A549 (cell line): ENCODE data around the gene RAB11FIP5. TPM values are rescaled to one million over a fixed set of nuclear protein-coding genes. Genes with fewer than 3 reads are reported as not detected.
"Not testable (repeated sequence)": the region's sequence is repeated elsewhere in the genome, so short reads cannot be mapped to it uniquely, and the experiment has no call there.

Experiments
- ATAC-seq, 2 experiments: fragments of 200-7000 bp in 1 of 2; fragments of >200 bp in 1 of 2; cut with Nextera tagmentation in 1 of 2; cut with Tn5 transposase in 1 of 2; 3 replicates each; pipeline versions ENCODE4 v1.8.0 to v1.9.1; 2018 to 2020; ENCODE audit warnings: mild to moderate bottlenecking in 1 of 2, moderate library complexity in 1 of 2
- CTCF ChIA-PET: fragments of 300-600 bp; sonication (Branson Sonifier 250); formaldehyde crosslinking; extraction: SDS; loops from one replicate; lab custom pipeline; 2021; ENCODE audit warnings: antibody characterized with exemption, inconsistent platforms; lab: Yijun Ruan, JAX
- POLR2A ChIA-PET: fragments of 350-600 bp; formaldehyde crosslinking; extraction: SDS; loops from one replicate; lab custom pipeline; 2021; ENCODE audit warnings: antibody characterized with exemption, inconsistent platforms; lab: Yijun Ruan, JAX
- DNase-seq, 2 experiments: peaks; one replicate each; pipeline versions ENCODE4 v3.0.0 to v3.0.0-alpha.2; 2011 to 2016; ENCODE audit warnings: low read depth in 1 of 2, low spot score in 1 of 2
- FAIRE-seq: peaks from 2 replicates; lab custom pipeline; 2011; peaks lifted over from hg19 to GRCh38; lab: Jason Lieb, UNC
- H3K27ac ChIP-seq, 2 experiments: fragments of >200 bp; sonication (Bioruptor Twin); formaldehyde crosslinking; 3 replicates each; pipeline ENCODE4 v1.5.1; 2016 to 2017
- H3K4me1 ChIP-seq: fragments of >200 bp; sonication (Bioruptor Twin); formaldehyde crosslinking; 3 replicates; pipeline ENCODE4 v1.6.1; 2016
- H3K4me2 ChIP-seq: fragments of >200 bp; sonication (Bioruptor Twin); formaldehyde crosslinking; 3 replicates; pipeline ENCODE4 v1.6.1; 2016
- H3K4me3 ChIP-seq: fragments of >200 bp; sonication (Bioruptor Twin); formaldehyde crosslinking; 3 replicates; pipeline ENCODE4 v1.5.1; 2016
- H3K9me3 ChIP-seq: fragments of >200 bp; sonication (Bioruptor Twin); formaldehyde crosslinking; 3 replicates; pipeline ENCODE4 v1.6.1; 2016
- CBX2 ChIP-seq: fragments of 200-600 bp; sonication (generic); IDR thresholded peaks from 2 replicates; pipeline ENCODE4 v1.6.1; 2016; ENCODE audit warnings: low read depth, mild to moderate bottlenecking, borderline replicate concordance
- EHF ChIP-seq: fragments of 250-450 bp; sonication (Bioruptor Pico); IDR thresholded peaks from 2 replicates; pipeline ENCODE4 v1.5.0; 2020; ENCODE audit warnings: mild to moderate bottlenecking
- EP300 ChIP-seq, 2 experiments: fragments of >200 bp; sonication (Bioruptor Twin); formaldehyde crosslinking; IDR thresholded peaks; 2 replicates in 1 of 2; 3 replicates in 1 of 2; pipeline ENCODE4 v1.6.1; 2016 to 2017
- ESRRA ChIP-seq: fragments of 150-350 bp; IDR thresholded peaks from 2 replicates; pipeline ENCODE4 v1.6.1; 2014; ENCODE audit warnings: mild to moderate bottlenecking, low read length, borderline replicate concordance
- FOXS1 ChIP-seq: fragments of 250-450 bp; sonication (Bioruptor Pico); IDR thresholded peaks from 2 replicates; pipeline ENCODE4 v1.5.0; 2020; ENCODE audit warnings: mild to moderate bottlenecking, moderate library complexity
- HOXA7 ChIP-seq: fragments of 250-450 bp; sonication (Bioruptor Pico); IDR thresholded peaks from 2 replicates; pipeline ENCODE4 v1.5.0; 2020; ENCODE audit warnings: mild to moderate bottlenecking, moderate library complexity
- HOXB13 ChIP-seq: fragments of 250-450 bp; sonication (Bioruptor Pico); IDR thresholded peaks from 2 replicates; pipeline ENCODE4 v1.5.0; 2020; ENCODE audit warnings: low read depth, mild to moderate bottlenecking, moderate library complexity
- HOXB5 ChIP-seq: fragments of 250-450 bp; sonication (Bioruptor Pico); IDR thresholded peaks from 2 replicates; pipeline ENCODE4 v1.5.0; 2020; ENCODE audit warnings: mild to moderate bottlenecking, moderate library complexity
- JUN ChIP-seq, 2 experiments: fragments of >200 bp; sonication (Bioruptor Twin); formaldehyde crosslinking; IDR thresholded peaks; 2 replicates in 1 of 2; 3 replicates in 1 of 2; pipeline ENCODE4 v1.6.1; 2016 to 2017
- MAFK ChIP-seq: fragments of 450-650 bp; IDR thresholded peaks from 2 replicates; pipeline ENCODE4 v1.6.1; 2014; ENCODE audit not compliant: partially characterized antibody
- MAZ ChIP-seq: fragments of 150-350 bp; IDR thresholded peaks from 2 replicates; pipeline ENCODE4 v1.6.1; 2014; ENCODE audit warnings: antibody characterized with exemption, low read depth, low read length, borderline replicate concordance
- POLR2AphosphoS2 ChIP-seq: conservative IDR thresholded peaks from 2 replicates; pipeline ENCODE4 v1.6.1; 2012; ENCODE audit warnings: low read length, improper control_type of control experiment, inconsistent platforms
- RAD21 ChIP-seq, 2 experiments: fragments of >200 bp in 1 of 2; sonication (Bioruptor Twin) in 1 of 2; formaldehyde crosslinking in 1 of 2; IDR thresholded peaks in 1 of 2; conservative IDR thresholded peaks in 1 of 2; 2 replicates in 1 of 2; 3 replicates in 1 of 2; pipeline ENCODE4 v1.6.1; 2012 to 2018; ENCODE audit warnings: inconsistent platforms in 1 of 2
- RFX5 ChIP-seq: fragments of 450-650 bp; IDR thresholded peaks from 2 replicates; pipeline ENCODE4 v1.7.1; 2014; ENCODE audit warnings: antibody characterized with exemption, mild to moderate bottlenecking, moderate library complexity
- SMC3 ChIP-seq: fragments of >200 bp; sonication (Bioruptor Twin); formaldehyde crosslinking; IDR thresholded peaks from 3 replicates; pipeline ENCODE4 v1.6.1; 2018; ENCODE audit warnings: inconsistent platforms
- SREBF2 ChIP-seq: fragments of 450-650 bp; IDR thresholded peaks from 2 replicates; pipeline ENCODE4 v1.6.1; 2014; ENCODE audit warnings: mild to moderate bottlenecking, moderate library complexity
- ZC3H11A ChIP-seq: fragments of 450-650 bp; IDR thresholded peaks from 2 replicates; pipeline ENCODE4 v1.6.1; 2014; ENCODE audit warnings: antibody characterized with exemption, mild to moderate bottlenecking
- ZFP36 ChIP-seq: fragments of 450-650 bp; IDR thresholded peaks from 2 replicates; pipeline ENCODE4 v1.6.1; 2014; ENCODE audit warnings: borderline replicate concordance; ENCODE audit not compliant: partially characterized antibody
- ZNF302 ChIP-seq: fragments of 250-450 bp; sonication (Bioruptor Pico); IDR thresholded peaks from 2 replicates; pipeline ENCODE4 v1.9.0; 2021; ENCODE audit warnings: inconsistent platforms, mild to moderate bottlenecking, moderate library complexity
- WGBS: methylation state at CpG from one replicate; pipeline ENCODE4 v1.1.6; 2017; ENCODE audit errors: missing lambda C conversion rate; 5-methylcytosine and 5-hydroxymethylcytosine counted together
- polyA plus RNA-seq, 4 experiments: library from polyadenylated mRNA; depleted of rRNA in 3 of 4; stranded (reverse); fragments of >200 nt; fragmentation: RNase III in 1 of 4; extraction: RNeasy Plus Mini Kit Qiagen cat#74134 plus additional on column Dnase treatment in 1 of 4; gene quantifications; 2 replicates in 3 of 4; 3 replicates in 1 of 4; pipeline ENCODE4 v1.2.3, GENCODE V29; 2011 to 2017
- TF ChIP-seq, protein P1 (sequence below): fragments of >200 bp; sonication (Bioruptor Twin); formaldehyde crosslinking; IDR thresholded peaks from 3 replicates; pipeline ENCODE4 v1.5.1; 2016
- TF ChIP-seq, protein P2 (sequence below): IDR thresholded peaks from 2 replicates; pipeline ENCODE4 v1.6.1; 2012
- TF ChIP-seq, protein P3 (sequence below): fragments of 450-650 bp; IDR thresholded peaks from 2 replicates; pipeline ENCODE4 v1.6.1; 2014; ENCODE audit warnings: antibody characterized with exemption
- TF ChIP-seq, protein P4 (sequence below): fragments of 250-450 bp; sonication (Bioruptor Pico); IDR thresholded peaks from 2 replicates; pipeline ENCODE4 v1.5.0; 2020; ENCODE audit warnings: low read depth, mild to moderate bottlenecking, moderate library complexity

Gene RAB11FIP5
- polyA plus RNA-seq, 2 of the 4 experiments (the other 2 are of a cell fraction), result 21.6 to 21.8 TPM

DNA sequence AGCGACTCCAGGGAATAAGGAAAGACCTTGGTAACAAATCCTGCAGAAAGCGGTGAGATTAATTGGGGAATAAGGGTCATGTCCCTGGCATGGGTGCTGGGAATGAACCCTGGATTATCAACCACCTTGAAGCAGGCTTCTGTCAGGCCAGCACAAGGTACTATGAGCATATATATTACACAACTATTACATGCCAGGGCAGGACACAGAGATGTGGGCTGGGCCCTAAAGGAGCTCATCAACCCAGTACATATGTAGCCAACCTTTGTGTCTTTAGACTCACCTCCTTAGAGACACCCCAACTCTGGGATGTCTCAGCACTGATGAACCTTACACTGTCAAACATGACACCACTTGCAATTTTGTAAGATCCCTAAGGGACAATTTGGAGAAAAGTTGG is 44.6 kb downstream of the RAB11FIP5 start:
- 87% methylated on average over 2 of the region's 2 CpGs for WGBS
- H3K27ac ChIP-seq, result peak overlapping the region in 1 of 2 experiments; percentile 2; a peak in 1 of 6 replicates
- ChIA-PET CTCF (no interaction called here), POLR2A (no interaction called here)
- peak overlapping the region; percentile 96; the same call in 1 of the 3 replicates for H3K4me2 ChIP-seq
- DNase-seq (no peak), ATAC-seq (no peak), FAIRE-seq (no peak)
- peaks cover 56% of the 10 kb centered on the region for H3K4me1 ChIP-seq
- no peaks in the 10 kb centered on the region for H3K9me3 ChIP-seq
- no peak overlapping the region for H3K4me3 ChIP-seq
- TF ChIP-seq SMC3 (no peak), POLR2AphosphoS2 (no peak), ZFP36 (no peak), SREBF2 (no peak), EHF (CRISPR knock-in tag) (no peak)
- TF ChIP-seq, protein P1, sequence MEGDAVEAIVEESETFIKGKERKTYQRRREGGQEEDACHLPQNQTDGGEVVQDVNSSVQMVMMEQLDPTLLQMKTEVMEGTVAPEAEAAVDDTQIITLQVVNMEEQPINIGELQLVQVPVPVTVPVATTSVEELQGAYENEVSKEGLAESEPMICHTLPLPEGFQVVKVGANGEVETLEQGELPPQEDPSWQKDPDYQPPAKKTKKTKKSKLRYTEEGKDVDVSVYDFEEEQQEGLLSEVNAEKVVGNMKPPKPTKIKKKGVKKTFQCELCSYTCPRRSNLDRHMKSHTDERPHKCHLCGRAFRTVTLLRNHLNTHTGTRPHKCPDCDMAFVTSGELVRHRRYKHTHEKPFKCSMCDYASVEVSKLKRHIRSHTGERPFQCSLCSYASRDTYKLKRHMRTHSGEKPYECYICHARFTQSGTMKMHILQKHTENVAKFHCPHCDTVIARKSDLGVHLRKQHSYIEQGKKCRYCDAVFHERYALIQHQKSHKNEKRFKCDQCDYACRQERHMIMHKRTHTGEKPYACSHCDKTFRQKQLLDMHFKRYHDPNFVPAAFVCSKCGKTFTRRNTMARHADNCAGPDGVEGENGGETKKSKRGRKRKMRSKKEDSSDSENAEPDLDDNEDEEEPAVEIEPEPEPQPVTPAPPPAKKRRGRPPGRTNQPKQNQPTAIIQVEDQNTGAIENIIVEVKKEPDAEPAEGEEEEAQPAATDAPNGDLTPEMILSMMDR, result no peak

DNA sequence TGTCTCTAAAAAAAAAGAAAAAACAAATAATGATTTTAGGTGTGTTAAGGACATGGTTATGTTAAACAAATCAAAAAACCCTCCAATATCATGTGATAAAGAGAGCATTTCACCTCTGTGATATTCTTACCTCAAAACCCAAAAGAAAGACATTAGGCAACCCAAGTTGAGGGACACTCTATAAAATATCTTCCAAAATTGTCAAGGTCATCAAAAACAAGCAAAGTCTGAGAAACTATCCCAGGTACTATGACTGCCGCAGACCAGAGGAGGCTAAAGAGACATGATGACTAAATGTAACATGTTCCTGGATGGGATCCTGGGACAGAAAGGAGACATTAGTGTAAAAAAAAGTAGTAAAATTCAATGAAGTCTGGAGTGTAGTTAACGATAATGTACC is 45.7 kb downstream of the RAB11FIP5 start:
- ATAC-seq (no peak), FAIRE-seq (no peak), DNase-seq (no peak)
- Histone ChIP-seq H3K4me3 (no peak overlapping the region), H3K4me1 (peaks cover 62% of the 10 kb centered on the region), H3K9me3 (no peaks in the 10 kb centered on the region), H3K4me2 (no peak overlapping the region), H3K27ac (no peak overlapping the region)
- WGBS, result 93% methylated on average over 2 of the region's 2 CpGs
- POLR2A ChIA-PET, result no interaction called here
- TF ChIP-seq MAFK, result peak; percentile 92
- TF ChIP-seq FOXS1 (CRISPR knock-in tag), result no peak
- CTCF ChIA-PET, result interaction anchor here (2.1 kb wide), 1 partner anchor 110 kb away, joined by 5 read pairs; no protein-coding TSS in a partner anchor

DNA sequence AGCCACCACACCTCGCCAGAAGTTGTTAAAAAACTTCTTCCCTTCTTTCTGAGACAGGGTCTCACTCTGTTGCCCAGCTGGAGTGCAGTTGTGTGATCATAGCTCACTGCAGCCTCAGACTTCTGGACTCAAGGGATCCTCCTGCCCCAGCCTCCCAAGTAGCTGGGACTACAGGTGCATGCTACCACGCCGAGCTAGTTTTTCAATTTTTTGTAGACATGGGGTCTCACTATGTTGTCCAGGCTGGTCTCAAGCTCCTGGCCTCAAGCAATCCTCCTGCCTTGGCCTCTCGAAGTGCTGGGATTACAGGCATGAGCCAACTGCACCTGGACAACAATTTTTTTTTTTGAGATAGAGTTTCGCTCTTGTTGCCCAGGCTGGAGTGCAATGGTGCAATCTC is 47.7 kb downstream of the RAB11FIP5 start:
- ChIA-PET POLR2A (interaction anchor here (1.8 kb wide), 1 partner anchor 48 kb away, joined by 7 read pairs; the partner anchor contains the start of gene RAB11FIP5), CTCF (interaction anchor here (1.4 to 4.4 kb wide), 5 partner anchors 13 to 112 kb away, joined by 5 to 23 read pairs (median 7); no protein-coding TSS in a partner anchor)
- not testable (repeated sequence) for DNase-seq, H3K9me3 ChIP-seq, H3K4me3 ChIP-seq, ATAC-seq, FAIRE-seq
- Histone ChIP-seq H3K4me1 (peaks cover 60% of the 10 kb centered on the region), H3K27ac (peak overlapping the region; percentile 92 to 95), H3K4me2 (peak overlapping the region; percentile 83)
- 95% methylated on average over 5 of the region's 5 CpGs for WGBS

DNA sequence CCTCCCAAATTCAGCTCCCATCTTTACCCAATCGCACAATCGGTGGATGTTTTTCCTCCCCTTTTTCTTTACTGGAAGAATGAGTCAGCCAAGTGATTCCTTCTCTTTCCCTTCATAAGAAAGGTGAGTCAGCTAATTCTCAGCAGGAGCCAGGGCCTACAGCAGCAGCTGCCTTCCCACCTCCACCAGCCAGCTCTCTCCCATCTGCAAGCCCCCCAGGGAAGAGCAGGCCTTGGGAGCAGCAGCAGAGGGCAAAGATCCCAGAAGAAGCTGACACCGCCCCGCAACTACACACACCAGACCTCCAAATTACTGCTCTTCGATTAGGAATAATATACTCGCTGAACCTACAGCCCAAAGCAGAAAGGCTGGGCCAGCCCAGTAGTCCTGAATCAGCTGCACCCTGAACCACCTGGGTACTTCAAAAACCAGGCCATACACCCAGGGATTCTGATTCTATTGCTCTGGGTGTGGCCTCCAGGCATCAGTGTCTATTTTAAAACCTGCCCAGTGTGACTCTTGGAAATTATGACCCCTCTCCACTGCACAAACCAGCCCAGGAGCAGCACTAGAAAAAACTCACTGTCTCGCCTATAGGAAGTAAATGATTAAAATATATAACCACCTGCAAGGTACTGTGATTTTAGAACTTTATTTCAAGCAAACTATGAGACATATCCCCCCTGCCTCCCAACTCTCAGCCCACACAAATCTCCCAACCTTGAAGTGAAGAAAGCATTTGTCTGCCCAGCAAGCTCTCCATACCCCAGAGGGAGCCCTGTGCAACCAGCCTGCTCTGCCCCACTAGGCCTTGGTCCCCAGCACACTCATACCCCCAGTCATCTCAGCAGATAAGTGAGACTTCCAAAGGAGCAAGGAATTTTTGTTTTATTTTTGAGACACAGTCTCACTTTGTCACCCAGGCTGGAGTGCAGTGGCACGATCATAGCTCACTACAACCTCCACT is 48.6 kb downstream of the RAB11FIP5 start:
- DNase-seq, result peak; percentile 62 to 77
- WGBS, result 17% methylated on average over 8 of the region's 8 CpGs
- peak; percentile 70 for FAIRE-seq
- TF ChIP-seq RFX5, result no peak
- peak; percentile 52; the same call in 1 of the 2 replicates for TF ChIP-seq HOXB13
- TF ChIP-seq ESRRA, result no peak
- TF ChIP-seq RAD21 (conservative IDR thresholded peaks at IDR 0.05 in 1 of 2, IDR thresholded peaks at IDR 0.05 in 1 of 2), result peak in 1 of 2 experiments; percentile 11; a peak in 1 of 5 replicates
- no peak for TF ChIP-seq EP300 (IDR thresholded peaks at IDR 0.05)
- no peak for TF ChIP-seq ZNF302 (CRISPR knock-in tag)
- TF ChIP-seq POLR2AphosphoS2, result no peak
- TF ChIP-seq SMC3, result no peak
- TF ChIP-seq, protein P2, sequence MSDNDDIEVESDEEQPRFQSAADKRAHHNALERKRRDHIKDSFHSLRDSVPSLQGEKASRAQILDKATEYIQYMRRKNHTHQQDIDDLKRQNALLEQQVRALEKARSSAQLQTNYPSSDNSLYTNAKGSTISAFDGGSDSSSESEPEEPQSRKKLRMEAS, result peak; percentile 78
- TF ChIP-seq MAZ, result no peak
- TF ChIP-seq, protein P3, sequence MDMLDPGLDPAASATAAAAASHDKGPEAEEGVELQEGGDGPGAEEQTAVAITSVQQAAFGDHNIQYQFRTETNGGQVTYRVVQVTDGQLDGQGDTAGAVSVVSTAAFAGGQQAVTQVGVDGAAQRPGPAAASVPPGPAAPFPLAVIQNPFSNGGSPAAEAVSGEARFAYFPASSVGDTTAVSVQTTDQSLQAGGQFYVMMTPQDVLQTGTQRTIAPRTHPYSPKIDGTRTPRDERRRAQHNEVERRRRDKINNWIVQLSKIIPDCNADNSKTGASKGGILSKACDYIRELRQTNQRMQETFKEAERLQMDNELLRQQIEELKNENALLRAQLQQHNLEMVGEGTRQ, result no peak
- TF ChIP-seq HOXA7 (CRISPR knock-in tag), result no peak
- TF ChIP-seq HOXB5 (CRISPR knock-in tag), result 0 out of 2 replicates have a peak, but pooled peaks have one; percentile 19
- TF ChIP-seq, protein P4, sequence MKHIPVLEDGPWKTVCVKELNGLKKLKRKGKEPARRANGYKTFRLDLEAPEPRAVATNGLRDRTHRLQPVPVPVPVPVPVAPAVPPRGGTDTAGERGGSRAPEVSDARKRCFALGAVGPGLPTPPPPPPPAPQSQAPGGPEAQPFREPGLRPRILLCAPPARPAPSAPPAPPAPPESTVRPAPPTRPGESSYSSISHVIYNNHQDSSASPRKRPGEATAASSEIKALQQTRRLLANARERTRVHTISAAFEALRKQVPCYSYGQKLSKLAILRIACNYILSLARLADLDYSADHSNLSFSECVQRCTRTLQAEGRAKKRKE (CRISPR knock-in tag), result no peak
- TF ChIP-seq ZC3H11A, result no peak
- TF ChIP-seq JUN (IDR thresholded peaks at IDR 0.05), result peak in 1 of 2 experiments; percentile 77; a peak in 3 of 5 replicates
- no peak for TF ChIP-seq CBX2

More for the DNA sequence above, 48.6 kb downstream of the RAB11FIP5 start:
- H3K4me2 ChIP-seq, result peak overlapping the region; percentile 83
- ChIA-PET CTCF (interaction anchor here (1.4 to 4.4 kb wide), 9 partner anchors 9 to 113 kb away, joined by 3 to 23 read pairs (median 5); no protein-coding TSS in a partner anchor), POLR2A (interaction anchor here (0.7 to 1.8 kb wide), 2 partner anchors 49 to 113 kb away, joined by 3 to 7 read pairs; partner anchors contain the start of gene RAB11FIP5)
- peak; percentile 93 to 96 for ATAC-seq
- peaks cover 52% of the 10 kb centered on the region for H3K4me1 ChIP-seq
- H3K4me3 ChIP-seq, result peak overlapping the region; percentile 12; the same call in 1 of the 3 replicates
- H3K27ac ChIP-seq, result peak overlapping the region; percentile 92 to 95
- no peaks in the 10 kb centered on the region for H3K9me3 ChIP-seq
